Colonic mucosa (tissue), 4 donors: ENCODE measurements around the gene GPR152. TPM values are rescaled to one million over a fixed set of nuclear protein-coding genes. Genes with fewer than 3 reads are reported as not detected.

Experiments
- DNase-seq: peaks from one replicate; pipeline ENCODE4 v3.0.0-alpha.2; 2020
- H3K27ac ChIP-seq: fragments of 200-600 bp; one replicate; pipeline ENCODE4 v1.8.0; 2021
- H3K27me3 ChIP-seq: fragments of 200-600 bp; one replicate; pipeline ENCODE4 v1.8.0; 2021
- H3K36me3 ChIP-seq: fragments of 200-600 bp; one replicate; pipeline ENCODE4 v1.8.0; 2021
- H3K4me1 ChIP-seq: fragments of 200-600 bp; one replicate; pipeline ENCODE4 v1.8.0; 2021; ENCODE audit warnings: mild to moderate bottlenecking
- H3K4me3 ChIP-seq: fragments of 200-600 bp; one replicate; pipeline ENCODE4 v1.8.0; 2021
- H3K9ac ChIP-seq, 2 donors: one replicate each; pipeline ENCODE4 v1.7.0; 2013; ENCODE audit warnings: control low read depth in 2 of 2, low read depth in 2 of 2, low read length in 2 of 2
- H3K9me3 ChIP-seq: fragments of 200-600 bp; one replicate; pipeline ENCODE4 v1.8.0; 2021
- CTCF ChIP-seq: fragments of 200-600 bp; IDR thresholded peaks from one replicate; pipeline ENCODE4 v1.8.0; 2022; ENCODE audit warnings: antibody characterized with exemption, mild to moderate bottlenecking
- intact Hi-C: fragments of 100-400 bp; cut with DNase I; formaldehyde crosslinking; loops from one replicate; pipeline ENCODE4 v1.14.1; 2022
- total RNA-seq, 2 donors: library from RNA; stranded (reverse); fragmentation: NEBNext Ultra II Directional in 1 of 2; extraction: Animal tissue kit (Norgen Biotek cat#: 25700) in 1 of 2; gene quantifications; one replicate each; pipeline ENCODE4 v1.2.1, GENCODE V29; 2021
- donor health status: healthy.
- donor health status: DM: no; HTN: no; CAD: no.
- donor health status: DM: no; HTN: no; CAD: no.

Gene GPR152
- total RNA-seq, 2 donors from 2014 or later, result not detected

- Histone ChIP-seq H3K9ac (no peak overlapping the region), H3K9me3 (no peaks in the 10 kb centered on the region), H3K4me3 (no peak overlapping the region), H3K4me1 (no peaks in the 10 kb centered on the region), H3K27ac (no peak overlapping the region), H3K27me3 (no peaks in the 10 kb centered on the region), H3K36me3 (no peaks in the 10 kb centered on the region)
- intact Hi-C loops, result no loop called here
- no peak for TF ChIP-seq CTCF
- no peak for DNase-seq
These were observed 39.2 kb downstream of the GPR152 start for GRCh38 chr11:67413266-67413849.

- H3K27ac ChIP-seq, result no peak overlapping the region
- no peak overlapping the region for H3K4me3 ChIP-seq
- H3K9ac ChIP-seq, result no peak overlapping the region
- intact Hi-C loops, result no loop called here
- no peaks in the 10 kb centered on the region for H3K4me1 ChIP-seq
- DNase-seq, result no peak
- H3K9me3 ChIP-seq, result no peaks in the 10 kb centered on the region
- H3K36me3 ChIP-seq, result no peaks in the 10 kb centered on the region
- TF ChIP-seq CTCF, result no peak
- H3K27me3 ChIP-seq, result no peaks in the 10 kb centered on the region
These were observed 39.9 kb downstream of the GPR152 start for GRCh38 chr11:67412495-67413179.

GRCh38 chr11:67411785-67412152 is 40.8 kb downstream of the GPR152 start:
- Histone ChIP-seq H3K27me3 (no peaks in the 10 kb centered on the region), H3K27ac (no peak overlapping the region), H3K9ac (no peak overlapping the region), H3K36me3 (no peaks in the 10 kb centered on the region), H3K4me3 (no peak overlapping the region), H3K9me3 (no peaks in the 10 kb centered on the region), H3K4me1 (no peaks in the 10 kb centered on the region)
- no peak for DNase-seq
- no peak for TF ChIP-seq CTCF
- intact Hi-C loops, result no loop called here

GRCh38 chr11:67410984-67411784 is 41.3 kb downstream of the GPR152 start:
- H3K4me1 ChIP-seq, result no peaks in the 10 kb centered on the region
- no peak overlapping the region for H3K4me3 ChIP-seq
- no peak overlapping the region for H3K9ac ChIP-seq
- no peaks in the 10 kb centered on the region for H3K27me3 ChIP-seq
- H3K36me3 ChIP-seq, result no peaks in the 10 kb centered on the region
- TF ChIP-seq CTCF, result no peak
- no peaks in the 10 kb centered on the region for H3K9me3 ChIP-seq
- no peak overlapping the region for H3K27ac ChIP-seq
- intact Hi-C loops, result no loop called here
- no peak for DNase-seq

- Histone ChIP-seq H3K9ac (peak overlapping the region in 1 of 2 donors; percentile 63), H3K4me3 (no peak overlapping the region), H3K27me3 (no peaks in the 10 kb centered on the region), H3K36me3 (no peaks in the 10 kb centered on the region), H3K27ac (no peak overlapping the region), H3K4me1 (no peaks in the 10 kb centered on the region), H3K9me3 (no peaks in the 10 kb centered on the region)
- no peak for DNase-seq
- TF ChIP-seq CTCF, result no peak
- intact Hi-C loops, result no loop called here
These were observed 42.1 kb downstream of the GPR152 start for GRCh38 chr11:67410369-67410831.
